Ovary (tissue), 9 donors: Measurements from ENCODE around the gene MCTP1. TPM values are rescaled to one million over a fixed set of nuclear protein-coding genes. Genes with fewer than 3 reads are reported as not detected.

Experiments
- DNase-seq, 5 donors: peaks; one replicate each; pipeline ENCODE4 v3.0.0-alpha.2; 2019 to 2020
- H3K27ac ChIP-seq, 2 donors: fragments of 200-600 bp; one replicate each; pipeline versions ENCODE4 v1.5.1 to v1.8.0; 2019 to 2022
- H3K27me3 ChIP-seq: fragments of 200-600 bp; one replicate; pipeline ENCODE4 v1.8.0; 2022
- H3K36me3 ChIP-seq: fragments of 200-600 bp; sonication (generic); one replicate; pipeline ENCODE4 v1.5.1; 2019
- H3K4me1 ChIP-seq: one replicate; pipeline ENCODE4 v1.8.1; 2013; ENCODE audit warnings: mild to moderate bottlenecking, moderate library complexity; ENCODE audit not compliant: insufficient read depth
- H3K4me3 ChIP-seq: fragments of 200-600 bp; sonication (generic); one replicate; pipeline ENCODE4 v1.5.1; 2017
- H3K9me3 ChIP-seq, 2 donors: fragments of 200-600 bp in 1 of 2; sonication (generic) in 1 of 2; one replicate each; pipeline versions ENCODE4 v1.5.1 to v1.8.1; 2013 to 2019; ENCODE audit warnings: mild to moderate bottlenecking in 1 of 2, moderate library complexity in 1 of 2
- EP300 ChIP-seq: sonication (generic); formaldehyde crosslinking; IDR thresholded peaks from one replicate; pipeline ENCODE4 v1.6.1; 2017; ENCODE audit warnings: antibody characterized with exemption
- POLR2A ChIP-seq: fragments of 450-650 bp; IDR thresholded peaks from one replicate; pipeline ENCODE4 v1.6.1; 2017; ENCODE audit warnings: antibody characterized with exemption, mild to moderate bottlenecking, moderate library complexity
- WGBS, 3 donors: extraction: QIAGEN DNeasy Blood & Tissue Kit in 1 of 3; methylation state at CpG; one replicate each; pipeline versions ENCODE4 v1.1.5 to v1.1.7; 2013 to 2017; 5-methylcytosine and 5-hydroxymethylcytosine counted together
- intact Hi-C, 4 donors: fragments of 100-400 bp; cut with DNase I; formaldehyde crosslinking; loops; one replicate each; pipeline versions ENCODE4 v1.11.0 to v1.15.1; 2022 to 2023
- polyA plus RNA-seq, 2 donors: library from polyadenylated mRNA; stranded (reverse); fragments of 200-250 nt in 1 of 2; fragments of 350-450 nt in 1 of 2; fragmentation: Illumina TruSeq in 1 of 2; extraction: RNeasy Lipid Tissue Mini Kit (QIAGEN cat#74804) in 1 of 2; gene quantifications; one replicate each; pipeline ENCODE4 v1.2.3, GENCODE V29; 2013 to 2014
- total RNA-seq, 7 donors: library from RNA; depleted of rRNA in 2 of 7; stranded (reverse); fragments of >200 nt in 2 of 7; fragmentation: NEBNext Ultra II Directional in 3 of 7; extraction: Animal tissue kit (Norgen Biotek cat#: 25700) in 3 of 7; gene quantifications; one replicate each; pipeline versions ENCODE4 v1.1.0 to v1.2.4, GENCODE V29; 2016 to 2023
- TF ChIP-seq, protein P1 (sequence below), 3 donors: fragments of 450-650 bp in 2 of 3; fragments of 200-600 bp in 1 of 3; IDR thresholded peaks; one replicate each; pipeline versions ENCODE4 v1.5.1 to v1.8.0; 2016 to 2022; ENCODE audit warnings: antibody characterized with exemption in 3 of 3, mild to moderate bottlenecking in 1 of 3
- donor health status: DM: no; HTN: no; CAD: no; lungs with moderate emphysema.
- donor health status: DM: no; HTN: no; CAD: no.
- donor health status: Bipolar disorder and iron deficiency.
- donor health status: DM: yes; HTN: yes; CAD: no.
- donor health status: DM: no; HTN: no; CAD: no.
- donor health status: DM: yes; HTN: yes; CAD: no.

MCTP1 gene
- total and polyA plus RNA-seq, 9 donors: 1.7 to 11.4 (median 5.0) TPM

DNA sequence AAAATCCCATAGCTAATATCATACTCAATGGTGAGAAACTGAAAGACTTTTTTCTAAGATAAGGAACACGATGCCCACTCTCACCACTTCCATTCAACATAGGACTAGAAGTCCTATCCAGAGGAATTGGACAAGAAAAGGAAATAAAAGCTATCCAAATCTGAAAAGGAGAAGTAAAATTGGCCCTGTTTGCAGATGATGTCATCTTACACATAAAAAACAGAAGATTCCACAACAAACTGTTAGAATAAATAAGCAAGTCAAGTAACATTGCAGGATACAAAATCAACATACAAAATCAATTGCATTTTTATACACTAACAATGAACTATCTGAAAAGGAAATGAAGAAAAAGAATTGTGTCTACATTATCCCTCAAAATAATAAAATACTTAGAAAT, 308.0 kb downstream of the MCTP1 start:
- Histone ChIP-seq H3K9me3 (no peaks in the 10 kb centered on the region), H3K27me3 (no peaks in the 10 kb centered on the region), H3K4me3 (no peak overlapping the region), H3K36me3 (no peaks in the 10 kb centered on the region), H3K27ac (no peak overlapping the region), H3K4me1 (no peaks in the 10 kb centered on the region)
- TF ChIP-seq POLR2A: no peak
- TF ChIP-seq, protein P1, sequence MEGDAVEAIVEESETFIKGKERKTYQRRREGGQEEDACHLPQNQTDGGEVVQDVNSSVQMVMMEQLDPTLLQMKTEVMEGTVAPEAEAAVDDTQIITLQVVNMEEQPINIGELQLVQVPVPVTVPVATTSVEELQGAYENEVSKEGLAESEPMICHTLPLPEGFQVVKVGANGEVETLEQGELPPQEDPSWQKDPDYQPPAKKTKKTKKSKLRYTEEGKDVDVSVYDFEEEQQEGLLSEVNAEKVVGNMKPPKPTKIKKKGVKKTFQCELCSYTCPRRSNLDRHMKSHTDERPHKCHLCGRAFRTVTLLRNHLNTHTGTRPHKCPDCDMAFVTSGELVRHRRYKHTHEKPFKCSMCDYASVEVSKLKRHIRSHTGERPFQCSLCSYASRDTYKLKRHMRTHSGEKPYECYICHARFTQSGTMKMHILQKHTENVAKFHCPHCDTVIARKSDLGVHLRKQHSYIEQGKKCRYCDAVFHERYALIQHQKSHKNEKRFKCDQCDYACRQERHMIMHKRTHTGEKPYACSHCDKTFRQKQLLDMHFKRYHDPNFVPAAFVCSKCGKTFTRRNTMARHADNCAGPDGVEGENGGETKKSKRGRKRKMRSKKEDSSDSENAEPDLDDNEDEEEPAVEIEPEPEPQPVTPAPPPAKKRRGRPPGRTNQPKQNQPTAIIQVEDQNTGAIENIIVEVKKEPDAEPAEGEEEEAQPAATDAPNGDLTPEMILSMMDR (IDR thresholded peaks at IDR 0.05): no peak
- TF ChIP-seq EP300: no peak
- intact Hi-C loops: no loop called here
- no peak for DNase-seq
- WGBS, 3 donors: 89 to 98% (median 91%) methylated on average over 1 of the region's 1 CpG

DNA sequence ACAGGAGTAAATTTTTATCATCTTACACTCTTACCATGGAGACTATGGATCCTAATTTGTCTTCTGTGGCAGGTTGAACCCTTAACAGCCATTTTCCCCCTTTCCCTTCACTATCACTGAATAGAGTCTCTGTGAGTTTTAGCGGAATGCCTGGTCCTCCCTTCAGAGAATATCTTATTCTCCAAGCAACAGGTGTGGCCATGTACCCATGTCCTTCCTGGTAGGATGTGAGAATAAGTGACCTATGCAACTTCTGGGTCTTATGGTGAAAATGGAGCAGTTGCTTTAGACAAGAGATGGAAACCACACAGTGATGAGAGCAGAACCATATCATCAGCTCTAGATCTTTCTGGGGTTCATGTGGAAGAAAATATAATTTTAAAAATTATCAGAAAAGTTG, 312.6 kb downstream of the MCTP1 start:
- no peak for DNase-seq
- intact Hi-C loops: no loop called here
- TF ChIP-seq, protein P1 (IDR thresholded peaks at IDR 0.05): no peak
- TF ChIP-seq POLR2A (no peak), EP300 (no peak)
- no peaks in the 10 kb centered on the region for H3K9me3 ChIP-seq
- no peaks in the 10 kb centered on the region for H3K36me3 ChIP-seq
- no peaks in the 10 kb centered on the region for H3K27me3 ChIP-seq
- H3K27ac ChIP-seq: no peak overlapping the region
- no peak overlapping the region for H3K4me3 ChIP-seq
- WGBS, 3 donors: 81 to 93% (median 88%) methylated on average over 1 of the region's 1 CpG
- no peaks in the 10 kb centered on the region for H3K4me1 ChIP-seq

DNA sequence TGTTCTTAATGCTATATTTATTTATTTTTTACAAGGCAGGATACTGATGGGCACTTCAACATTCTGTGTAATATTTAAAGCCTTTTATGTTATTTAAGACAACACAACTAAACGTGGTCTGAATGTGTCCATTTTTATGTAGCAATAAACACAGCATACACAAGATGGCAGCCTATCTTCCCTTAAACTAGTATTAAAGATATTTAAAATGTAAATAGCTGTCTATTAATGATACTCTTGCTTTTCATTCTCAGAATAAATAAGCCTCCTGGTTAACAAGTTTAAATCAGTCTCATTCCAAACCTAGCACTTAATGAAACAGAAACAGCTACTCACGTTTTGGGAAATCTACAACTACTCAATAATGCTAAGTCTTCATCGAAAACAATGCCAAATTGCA, 315.7 kb downstream of the MCTP1 start:
- no peak for DNase-seq
- Histone ChIP-seq H3K27ac (no peak overlapping the region), H3K4me1 (no peaks in the 10 kb centered on the region), H3K27me3 (no peaks in the 10 kb centered on the region), H3K9me3 (no peaks in the 10 kb centered on the region), H3K4me3 (no peak overlapping the region), H3K36me3 (no peaks in the 10 kb centered on the region)
- intact Hi-C loops: no loop called here
- WGBS, 3 donors: 32 to 44% (median 34%) methylated on average over 3 of the region's 3 CpGs
- TF ChIP-seq, protein P1 (IDR thresholded peaks at IDR 0.05): no peak
- TF ChIP-seq POLR2A (no peak), EP300 (no peak)

DNA sequence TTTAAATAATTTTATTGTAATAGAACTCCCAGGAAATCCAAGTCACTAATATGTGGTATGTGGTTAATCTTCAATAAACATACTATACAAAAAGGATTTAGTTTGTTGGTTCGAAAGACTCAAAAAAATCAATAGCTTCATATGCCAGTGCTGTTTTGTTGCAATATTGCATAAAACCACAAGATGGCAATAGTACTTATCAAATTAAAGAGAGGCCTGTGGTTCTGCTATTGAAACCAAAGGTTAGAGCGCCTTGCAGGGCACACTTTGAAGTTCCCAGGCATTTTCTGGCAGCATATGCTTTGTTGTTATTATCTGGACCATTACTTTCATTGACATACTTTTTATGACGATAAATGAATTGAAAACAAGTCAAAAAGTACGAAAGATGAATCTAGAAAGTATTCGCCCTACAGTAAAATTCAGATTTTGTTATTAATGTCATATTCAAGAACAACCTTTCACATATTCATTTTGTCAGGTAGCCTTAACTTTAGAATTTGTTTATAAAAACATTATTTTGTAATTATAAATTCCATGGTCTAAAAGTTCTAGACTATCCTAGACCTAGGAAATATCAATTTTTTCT, 316.3 kb downstream of the MCTP1 start:
- intact Hi-C loops: no loop called here
- TF ChIP-seq POLR2A: no peak
- TF ChIP-seq, protein P1 (IDR thresholded peaks at IDR 0.05): no peak
- TF ChIP-seq EP300: no peak
- WGBS, 3 donors: 43 to 50% (median 47%) methylated on average over 5 of the region's 5 CpGs
- H3K4me3 ChIP-seq: no peak overlapping the region
- H3K4me1 ChIP-seq: no peaks in the 10 kb centered on the region
- no peak for DNase-seq
- H3K36me3 ChIP-seq: no peaks in the 10 kb centered on the region
- H3K27ac ChIP-seq: no peak overlapping the region
- H3K9me3 ChIP-seq: no peaks in the 10 kb centered on the region
- no peaks in the 10 kb centered on the region for H3K27me3 ChIP-seq
